Islet precursor cell (in vitro differentiated cells): ENCODE measurements around the gene GLRX.
"Not testable (repeated sequence)": the region's sequence is repeated elsewhere in the genome, so short reads cannot be mapped to it uniquely, and the experiment has no call there.

Experiments
- DNase-seq: peaks from one replicate; pipeline ENCODE4 v3.0.0-alpha.2; 2018

The GLRX gene, protein sequence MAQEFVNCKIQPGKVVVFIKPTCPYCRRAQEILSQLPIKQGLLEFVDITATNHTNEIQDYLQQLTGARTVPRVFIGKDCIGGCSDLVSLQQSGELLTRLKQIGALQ

DNA sequence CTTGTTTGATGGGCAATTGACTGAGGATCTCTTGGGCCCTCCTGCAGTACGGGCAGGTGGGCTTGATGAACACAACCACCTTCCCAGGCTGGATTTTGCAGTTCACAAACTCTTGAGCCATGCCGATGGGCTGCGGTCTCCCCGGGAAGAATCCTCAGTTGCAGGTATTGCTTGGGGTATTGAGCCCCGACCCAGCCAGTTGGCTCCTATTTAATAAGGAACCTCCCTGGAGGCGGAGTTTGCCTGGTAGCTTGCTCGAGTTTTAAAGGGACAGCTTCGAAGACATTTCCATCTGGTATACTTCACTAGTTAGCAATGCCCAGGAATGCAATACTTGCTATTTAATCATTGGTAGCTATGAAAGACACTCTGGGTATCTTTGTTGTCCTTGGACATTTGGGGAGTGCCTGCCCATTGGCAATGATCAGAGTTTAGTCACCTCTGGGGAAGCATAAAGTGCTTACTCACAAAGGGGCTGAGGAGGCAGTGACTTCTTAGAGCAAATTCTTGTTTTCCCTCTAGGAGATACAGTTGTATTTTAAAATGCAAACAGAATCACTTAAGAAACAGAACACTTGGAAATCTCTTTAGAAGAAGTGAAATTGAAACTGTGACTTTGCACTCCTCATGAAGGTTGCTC is at the start of gene GLRX:
TSS of gene GLRX (minus strand) at position 185 of the 640 bp plus-strand sequence. CDS start at position 121, 64 bp downstream.
- DNase-seq = peak; percentile 86

GRCh38 chr5:95871146-95871806 is 48.8 kb upstream of the GLRX start:
- no peak for DNase-seq

DNA sequence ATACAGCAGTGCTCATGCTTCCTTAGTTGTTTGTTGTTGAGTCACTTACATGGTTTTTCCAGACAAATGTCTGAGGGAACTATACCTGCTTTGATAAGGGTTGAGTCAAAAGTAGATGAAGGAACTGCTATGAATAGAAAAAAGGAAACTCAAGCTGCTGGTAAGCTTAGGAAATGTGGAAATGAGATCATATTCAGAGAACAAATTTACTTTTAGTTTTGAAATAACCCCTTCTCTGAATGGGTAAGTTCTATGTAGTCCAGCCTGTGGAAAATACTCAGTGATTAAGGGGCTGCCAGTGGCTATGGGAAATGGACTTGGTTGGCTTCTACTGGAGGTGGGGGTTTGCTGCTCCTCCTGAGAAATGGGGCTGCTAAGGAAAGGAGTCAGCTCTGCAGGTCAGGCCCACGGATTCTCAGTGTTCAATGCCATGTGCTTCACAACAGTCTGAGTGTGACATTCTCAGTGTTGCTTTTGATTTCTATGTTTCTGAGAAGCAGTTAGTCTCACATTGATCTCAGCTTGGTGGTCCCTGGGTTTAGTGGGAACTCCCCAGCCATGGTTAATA is 47.7 kb upstream of the GLRX start:
- no peak for DNase-seq

- not testable (repeated sequence) for DNase-seq
Measured at GRCh38 chr5:95869173-95869855, 46.8 kb upstream of the GLRX start.

GRCh38 chr5:95868136-95868535 is 45.6 kb upstream of the GLRX start:
- DNase-seq = no peak

- DNase-seq = no peak
Measured at GRCh38 chr5:95866435-95867040, 44.0 kb upstream of the GLRX start.

- peak; percentile 70 for DNase-seq
Measured at GRCh38 chr5:95864944-95865504, 42.5 kb upstream of the GLRX start.

DNA sequence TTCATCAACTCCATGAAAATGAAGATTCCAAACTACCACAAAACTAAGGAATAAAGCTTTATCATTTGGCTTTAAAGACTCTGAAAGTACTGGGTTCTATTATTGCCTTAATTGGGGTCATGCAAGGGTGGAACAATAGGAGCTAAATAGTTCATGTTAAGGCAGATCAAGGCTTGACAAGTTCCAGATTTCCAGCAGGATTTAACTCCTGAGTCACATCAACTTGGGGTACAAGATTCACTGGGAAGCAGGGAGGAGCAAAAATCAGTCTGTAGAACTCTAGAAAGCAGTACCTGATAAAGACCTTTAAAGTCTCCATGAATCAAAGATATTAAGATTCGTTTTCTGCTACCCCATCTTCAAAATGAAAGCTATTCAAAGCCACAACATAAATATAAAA is 41.9 kb upstream of the GLRX start:
- DNase-seq = no peak

- no peak for DNase-seq
Measured at GRCh38 chr5:95863383-95863757, 40.8 kb upstream of the GLRX start.

DNA sequence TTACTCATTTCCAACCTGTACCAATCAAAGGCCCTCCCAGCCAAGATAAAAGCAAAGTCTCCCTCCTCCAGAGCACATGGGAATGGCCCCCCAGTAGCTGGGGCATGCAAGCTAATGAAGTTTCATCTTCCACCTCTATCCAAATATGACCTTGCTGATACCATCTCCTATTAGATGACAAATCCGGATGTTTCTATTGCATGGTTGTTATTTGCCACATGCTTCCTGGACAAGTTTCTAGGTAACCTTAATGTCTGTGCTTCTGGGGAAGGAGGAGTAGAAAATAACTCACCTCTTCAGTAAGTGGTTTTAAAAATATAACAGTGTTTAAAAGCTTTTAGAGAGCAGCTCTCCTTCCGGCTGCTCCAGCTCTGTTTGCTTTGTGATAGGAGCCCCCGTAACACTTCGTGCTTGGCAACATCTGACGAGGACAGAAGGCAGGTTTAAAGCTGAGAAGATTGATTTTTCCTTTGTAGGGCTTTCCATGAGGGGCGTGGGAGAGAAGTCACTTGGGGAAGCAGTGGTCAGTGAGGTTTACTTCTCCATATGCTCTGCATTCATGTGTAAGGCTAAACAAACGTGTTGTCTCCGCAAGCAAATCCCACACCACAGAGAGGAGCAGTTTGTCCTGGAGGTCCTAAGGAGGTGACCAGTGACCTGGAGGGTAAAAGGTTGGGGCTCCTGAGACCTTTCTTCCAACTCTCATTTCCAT is 40.3 kb upstream of the GLRX start:
- DNase-seq = no peak

DNA sequence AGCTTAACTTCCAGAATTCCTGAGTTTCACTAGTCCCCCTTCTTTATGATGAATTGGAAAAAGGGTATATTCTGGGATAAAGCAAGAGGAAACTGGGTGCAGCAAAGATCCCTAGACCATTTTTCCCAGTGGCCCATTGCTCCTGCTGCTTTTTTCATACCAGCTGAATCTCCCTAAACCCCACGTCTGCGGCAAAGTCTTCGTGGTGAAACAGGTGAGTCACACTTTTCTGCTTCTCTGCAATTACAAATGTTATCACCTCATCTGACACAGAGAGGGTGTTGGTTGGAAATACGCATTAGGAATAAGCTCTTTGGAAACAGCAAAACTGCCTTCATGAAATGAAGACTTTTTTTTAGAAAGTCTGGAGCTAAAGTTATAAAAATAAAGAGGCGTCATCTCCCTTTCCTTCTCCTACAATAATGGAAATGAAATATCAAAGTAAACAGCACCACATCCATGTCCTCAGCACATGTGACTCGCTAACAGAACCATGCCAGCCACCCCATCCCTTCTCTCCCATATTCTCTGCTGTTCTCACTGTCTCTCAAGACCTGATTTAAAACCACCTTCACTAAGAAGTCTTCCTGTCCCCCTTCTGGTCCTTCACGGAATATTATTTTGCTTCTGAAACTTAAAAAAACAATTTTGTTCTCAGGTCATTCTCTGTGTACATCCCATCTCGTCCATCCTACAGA is 39.5 kb upstream of the GLRX start:
- no peak for DNase-seq

DNA sequence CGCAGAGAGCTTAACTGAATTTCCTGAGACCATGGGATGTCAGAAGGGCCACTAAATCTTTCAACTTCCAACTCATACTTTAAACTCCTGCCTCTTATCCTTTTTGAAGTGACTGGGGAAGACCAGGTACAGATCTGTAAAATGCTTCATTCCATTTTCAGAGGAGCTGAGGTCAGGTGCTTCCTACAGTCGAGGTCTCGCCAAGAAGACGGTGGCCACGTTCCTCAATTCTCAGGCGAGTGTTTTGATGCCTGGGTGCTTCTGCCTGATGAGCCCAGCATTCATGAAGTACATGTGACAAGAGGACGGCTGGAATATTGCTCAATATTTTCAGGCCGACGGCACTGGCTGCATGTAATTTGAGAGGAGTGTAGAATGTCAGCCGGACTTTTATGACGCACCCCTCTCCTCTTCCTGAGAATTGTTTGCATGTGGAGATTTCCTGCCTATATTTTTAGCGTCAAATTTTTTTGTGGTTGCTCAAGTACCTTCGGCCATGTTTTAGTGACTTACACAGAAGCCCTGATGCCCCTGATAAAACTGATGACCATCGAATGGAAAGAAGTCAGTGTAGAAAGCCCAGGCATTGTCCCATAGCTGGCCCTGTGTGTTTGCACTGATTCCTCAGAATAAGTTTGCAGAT is 38.8 kb upstream of the GLRX start:
- no peak for DNase-seq

GRCh38 chr5:95859661-95860060 is 37.1 kb upstream of the GLRX start:
- no peak for DNase-seq

- peak; percentile 99 for DNase-seq
Measured at GRCh38 chr5:95858661-95859595, 36.4 kb upstream of the GLRX start.

DNA sequence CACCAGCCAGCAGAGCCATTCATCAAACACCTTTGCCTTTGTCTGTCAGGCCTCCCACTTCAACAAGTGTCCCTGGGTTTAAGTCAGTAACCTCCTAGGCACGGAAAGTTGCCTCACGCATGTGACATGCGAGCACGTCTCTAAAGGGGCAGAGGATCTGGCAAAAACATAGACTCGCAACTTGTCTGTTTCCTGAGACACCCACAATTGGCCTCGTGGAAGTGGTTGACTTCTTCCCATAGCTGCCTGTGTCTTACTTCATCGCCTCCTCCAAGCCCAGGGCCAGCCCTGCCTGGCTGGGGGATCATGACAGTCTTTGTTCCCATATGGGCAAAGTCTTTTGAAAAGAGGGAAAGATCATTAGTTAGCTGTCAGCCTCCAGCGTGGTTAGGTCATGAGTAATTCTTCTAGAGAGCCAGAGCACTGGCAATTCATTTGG is 35.5 kb upstream of the GLRX start:
- DNase-seq = peak; percentile 84

- peak; percentile 86 for DNase-seq
Measured at GRCh38 chr5:95857185-95857945, 34.8 kb upstream of the GLRX start.

DNA sequence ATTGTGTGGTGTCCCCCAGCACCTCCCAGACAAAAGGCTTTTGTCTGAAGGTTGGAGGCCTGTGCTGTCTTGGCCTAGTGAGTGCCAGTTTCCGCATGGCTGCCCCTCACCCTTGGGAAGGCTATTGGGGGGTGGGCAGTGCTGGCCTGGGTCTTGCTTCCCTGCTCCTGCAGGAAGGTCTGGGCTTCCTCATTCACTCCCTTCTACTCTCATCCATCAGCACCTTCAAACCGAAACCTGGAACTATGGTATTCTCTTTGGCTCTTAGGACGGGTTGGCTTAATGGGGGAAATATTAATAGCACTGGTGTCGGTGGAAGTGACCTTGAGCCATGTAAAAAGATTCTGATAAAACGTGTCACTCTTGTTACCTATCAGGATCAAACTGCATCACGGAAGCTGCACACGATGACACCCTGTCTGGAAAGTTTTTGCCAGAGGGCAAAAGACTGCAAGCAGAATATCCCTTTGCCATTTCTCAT is 34.0 kb upstream of the GLRX start:
- no peak for DNase-seq

GRCh38 chr5:95853490-95853889 is 31.0 kb upstream of the GLRX start:
- no peak for DNase-seq

DNA sequence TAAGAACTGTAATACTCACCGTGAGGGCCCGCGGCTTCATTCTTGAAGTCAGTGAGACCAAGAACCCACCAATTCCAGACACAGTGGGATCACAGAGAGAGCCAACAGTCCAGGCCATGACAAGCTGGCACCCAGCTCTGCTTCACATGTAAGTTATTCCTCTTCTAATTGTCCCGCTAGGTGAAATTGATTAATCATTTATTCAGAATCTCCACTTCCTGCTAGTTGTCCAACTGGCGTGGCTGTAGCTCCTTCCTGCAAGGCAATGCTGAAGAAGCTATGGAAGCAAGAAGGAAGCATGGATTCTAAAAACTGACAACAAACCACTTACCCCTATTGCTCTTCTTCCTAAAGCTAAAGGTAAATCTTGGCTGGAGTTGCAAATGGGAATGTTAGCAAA is 30.0 kb upstream of the GLRX start:
- no peak for DNase-seq
